ENCODE results near the gene SEC24C. TPM values are rescaled to one million over a fixed set of nuclear protein-coding genes. Genes with fewer than 3 reads are reported as not detected.

Gene SEC24C
- total RNA-seq, 1 experiment from 2014 or later: 74.9 TPM

DNA sequence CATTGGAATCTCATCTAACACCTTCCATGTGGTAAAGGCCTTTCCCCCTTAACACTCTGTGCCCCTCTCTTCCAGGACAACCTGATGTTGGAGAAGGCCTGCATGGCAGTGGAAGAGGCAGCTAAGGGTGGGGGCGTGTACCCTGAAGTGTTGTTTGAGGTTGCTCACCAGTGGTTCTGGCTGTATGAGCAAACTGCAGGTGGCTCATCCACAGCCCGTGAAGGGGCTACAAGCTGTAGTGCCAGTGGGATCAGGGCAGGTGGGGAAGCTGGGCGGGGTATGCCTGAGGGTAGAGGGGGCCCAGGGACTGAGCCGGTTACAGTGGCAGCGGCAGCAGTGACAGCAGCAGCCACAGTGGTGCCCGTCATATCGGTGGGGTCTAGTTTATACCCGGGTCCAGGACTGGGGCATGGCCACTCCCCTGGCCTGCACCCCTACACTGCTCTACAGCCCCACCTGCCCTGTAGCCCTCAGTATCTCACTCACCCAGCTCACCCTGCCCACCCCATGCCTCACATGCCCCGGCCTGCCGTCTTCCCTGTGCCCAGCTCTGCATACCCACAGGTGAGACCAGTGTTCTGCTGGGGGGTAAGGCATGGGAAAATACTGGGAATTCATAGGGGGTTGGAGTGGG is 54.9 kb downstream of the SEC24C start:
- H3K27me3 ChIP-seq (replicated peaks; ENCODE audit: insufficient read depth, low read depth, low read length, poor library complexity): no peaks in the 10 kb centered on the region
- DNase-seq (ENCODE audit: low spot score): no peak
- ChIA-PET POLR2A (ENCODE audit: low non-redundant PET) (no interaction called here), CTCF (no interaction called here)
- intact Hi-C loops (cut with micrococcal nuclease; ENCODE audit: unreplicated experiment): no loop called here
- H3K9me3 ChIP-seq (ENCODE audit: low read depth, low read length, poor library complexity, severe bottlenecking): no peaks in the 10 kb centered on the region
- H3K36me3 ChIP-seq (ENCODE audit: insufficient read depth, low read length, poor library complexity, severe bottlenecking): peaks cover 57% of the 10 kb centered on the region
- no TSS peak for BruUV-seq (replicated peaks)
- H3K4me3 ChIP-seq (ENCODE audit: low read depth, low read length, poor library complexity, severe bottlenecking): no peak overlapping the region
- H3K4me1 ChIP-seq (ENCODE audit: insufficient read depth, low read length, poor library complexity, severe bottlenecking): no peaks in the 10 kb centered on the region
- TF ChIP-seq, protein P1, sequence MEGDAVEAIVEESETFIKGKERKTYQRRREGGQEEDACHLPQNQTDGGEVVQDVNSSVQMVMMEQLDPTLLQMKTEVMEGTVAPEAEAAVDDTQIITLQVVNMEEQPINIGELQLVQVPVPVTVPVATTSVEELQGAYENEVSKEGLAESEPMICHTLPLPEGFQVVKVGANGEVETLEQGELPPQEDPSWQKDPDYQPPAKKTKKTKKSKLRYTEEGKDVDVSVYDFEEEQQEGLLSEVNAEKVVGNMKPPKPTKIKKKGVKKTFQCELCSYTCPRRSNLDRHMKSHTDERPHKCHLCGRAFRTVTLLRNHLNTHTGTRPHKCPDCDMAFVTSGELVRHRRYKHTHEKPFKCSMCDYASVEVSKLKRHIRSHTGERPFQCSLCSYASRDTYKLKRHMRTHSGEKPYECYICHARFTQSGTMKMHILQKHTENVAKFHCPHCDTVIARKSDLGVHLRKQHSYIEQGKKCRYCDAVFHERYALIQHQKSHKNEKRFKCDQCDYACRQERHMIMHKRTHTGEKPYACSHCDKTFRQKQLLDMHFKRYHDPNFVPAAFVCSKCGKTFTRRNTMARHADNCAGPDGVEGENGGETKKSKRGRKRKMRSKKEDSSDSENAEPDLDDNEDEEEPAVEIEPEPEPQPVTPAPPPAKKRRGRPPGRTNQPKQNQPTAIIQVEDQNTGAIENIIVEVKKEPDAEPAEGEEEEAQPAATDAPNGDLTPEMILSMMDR (conservative IDR thresholded peaks at IDR 0.05; ENCODE audit: low read depth, low read length): no peak
- TF ChIP-seq EZH2 (IDR thresholded peaks at IDR 0.05; ENCODE audit: borderline replicate concordance, low read depth, low read length, poor library complexity, severe bottlenecking): no peak
- H3K27ac ChIP-seq (ENCODE audit: low read depth, low read length, poor library complexity, severe bottlenecking): no peak overlapping the region

DNA sequence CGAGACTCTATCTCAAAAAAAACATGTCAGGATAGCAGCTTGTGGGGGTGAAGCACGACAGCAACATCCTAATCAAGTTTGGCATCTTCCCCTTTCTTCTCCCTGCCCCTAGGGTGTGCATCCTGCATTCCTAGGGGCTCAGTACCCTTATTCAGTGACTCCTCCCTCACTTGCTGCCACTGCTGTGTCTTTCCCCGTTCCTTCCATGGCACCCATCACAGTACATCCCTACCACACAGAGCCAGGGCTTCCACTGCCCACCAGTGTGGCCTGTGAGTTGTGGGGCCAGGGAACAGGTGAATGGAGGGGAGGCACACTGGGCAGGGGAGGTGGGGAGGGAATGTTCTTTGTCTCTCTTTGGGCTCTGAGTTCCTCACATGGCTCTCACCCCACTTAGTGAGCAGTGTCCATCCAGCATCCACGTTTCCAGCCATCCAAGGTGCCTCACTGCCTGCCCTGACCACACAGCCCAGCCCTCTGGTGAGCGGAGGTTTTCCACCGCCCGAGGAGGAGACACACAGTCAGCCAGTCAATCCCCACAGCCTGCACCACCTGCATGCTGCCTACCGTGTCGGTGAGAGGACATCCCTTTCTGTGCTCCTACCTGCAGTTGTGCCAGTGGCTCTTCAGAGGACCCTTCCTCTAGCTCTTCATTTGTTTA is 55.9 kb downstream of the SEC24C start:
- H3K9me3 ChIP-seq (ENCODE audit: low read depth, low read length, poor library complexity, severe bottlenecking): no peaks in the 10 kb centered on the region
- ChIA-PET POLR2A (ENCODE audit: low non-redundant PET) (no interaction called here), CTCF (no interaction called here)
- no peaks in the 10 kb centered on the region for H3K27me3 ChIP-seq (replicated peaks; ENCODE audit: insufficient read depth, low read depth, low read length, poor library complexity)
- TF ChIP-seq, protein P1 (conservative IDR thresholded peaks at IDR 0.05; ENCODE audit: low read depth, low read length): no peak
- TF ChIP-seq EZH2 (IDR thresholded peaks at IDR 0.05; ENCODE audit: borderline replicate concordance, low read depth, low read length, poor library complexity, severe bottlenecking): no peak
- no peak overlapping the region for H3K4me3 ChIP-seq (ENCODE audit: low read depth, low read length, poor library complexity, severe bottlenecking)
- H3K27ac ChIP-seq (ENCODE audit: low read depth, low read length, poor library complexity, severe bottlenecking): no peak overlapping the region
- H3K36me3 ChIP-seq (ENCODE audit: insufficient read depth, low read length, poor library complexity, severe bottlenecking): peaks cover 52% of the 10 kb centered on the region
- intact Hi-C loops (cut with micrococcal nuclease; ENCODE audit: unreplicated experiment): no loop called here
- no TSS peak for BruUV-seq (replicated peaks)
- no peaks in the 10 kb centered on the region for H3K4me1 ChIP-seq (ENCODE audit: insufficient read depth, low read length, poor library complexity, severe bottlenecking)
- DNase-seq (ENCODE audit: low spot score): no peak

DNA sequence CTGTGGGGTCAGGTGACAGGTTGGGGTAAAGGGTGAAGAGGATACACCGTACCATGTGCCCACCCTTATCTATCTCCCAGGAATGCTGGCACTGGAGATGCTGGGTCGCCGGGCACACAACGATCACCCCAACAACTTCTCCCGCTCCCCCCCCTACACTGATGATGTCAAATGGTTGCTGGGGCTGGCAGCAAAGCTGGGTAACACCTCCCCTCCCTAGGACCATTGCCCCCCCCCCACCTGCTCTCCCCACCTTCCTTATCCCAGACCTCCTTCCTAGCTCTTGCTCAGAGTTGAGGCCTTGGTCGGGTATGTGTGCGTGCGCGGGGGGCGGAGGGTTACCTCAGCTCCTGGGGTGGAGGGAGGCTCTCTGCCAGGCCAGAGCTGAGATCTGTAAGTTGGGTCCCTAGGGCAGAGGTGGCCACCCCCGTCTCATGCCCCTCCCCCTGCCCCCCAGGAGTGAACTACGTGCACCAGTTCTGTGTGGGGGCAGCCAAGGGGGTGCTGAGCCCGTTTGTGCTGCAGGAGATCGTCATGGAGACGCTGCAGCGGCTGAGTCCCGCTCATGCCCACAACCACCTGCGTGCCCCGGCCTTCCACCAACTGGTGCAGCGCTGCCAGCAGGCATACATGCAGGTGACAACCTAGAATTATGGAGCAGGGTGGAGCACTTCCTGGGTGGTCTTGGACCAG is 56.5 kb downstream of the SEC24C start:
- BruUV-seq (replicated peaks): no TSS peak
- ChIA-PET CTCF (no interaction called here), POLR2A (ENCODE audit: low non-redundant PET) (no interaction called here)
- peaks cover 52% of the 10 kb centered on the region for H3K36me3 ChIP-seq (ENCODE audit: insufficient read depth, low read length, poor library complexity, severe bottlenecking)
- no peak overlapping the region for H3K27ac ChIP-seq (ENCODE audit: low read depth, low read length, poor library complexity, severe bottlenecking)
- no peak for TF ChIP-seq EZH2 (IDR thresholded peaks at IDR 0.05; ENCODE audit: borderline replicate concordance, low read depth, low read length, poor library complexity, severe bottlenecking)
- TF ChIP-seq, protein P1 (conservative IDR thresholded peaks at IDR 0.05; ENCODE audit: low read depth, low read length): no peak
- intact Hi-C loops (cut with micrococcal nuclease; ENCODE audit: unreplicated experiment): no loop called here
- no peaks in the 10 kb centered on the region for H3K9me3 ChIP-seq (ENCODE audit: low read depth, low read length, poor library complexity, severe bottlenecking)
- DNase-seq (ENCODE audit: low spot score): no peak
- no peak overlapping the region for H3K4me3 ChIP-seq (ENCODE audit: low read depth, low read length, poor library complexity, severe bottlenecking)
- H3K4me1 ChIP-seq (ENCODE audit: insufficient read depth, low read length, poor library complexity, severe bottlenecking): no peaks in the 10 kb centered on the region
- H3K27me3 ChIP-seq (replicated peaks; ENCODE audit: insufficient read depth, low read depth, low read length, poor library complexity): no peaks in the 10 kb centered on the region
